ENCODE data around the gene RELB.

- no peak for TF ChIP-seq CTCF (IDR thresholded peaks at IDR 0.05)
- TF ChIP-seq POLR2A (IDR thresholded peaks at IDR 0.05) = no peak
These were observed 7.2 kb upstream of the RELB start for GRCh38 chr19:44993926-44994537.

All from gastroesophageal sphincter (tissue), 3 donors.